Ascending aorta (tissue), 2 donors: Measurements from ENCODE around the gene TFDP2. TPM values are rescaled to one million over a fixed set of nuclear protein-coding genes. Genes with fewer than 3 reads are reported as not detected.

Experiments
- DNase-seq, 2 donors: peaks; one replicate each; pipeline ENCODE4 v3.0.0-alpha.2; 2019; ENCODE audit warnings: low spot score in 2 of 2
- H3K27ac ChIP-seq, 2 donors: fragments of 200-600 bp; sonication (generic); one replicate each; pipeline ENCODE4 v1.5.1; 2016 to 2017; ENCODE audit warnings: mild to moderate bottlenecking in 1 of 2
- H3K27me3 ChIP-seq: fragments of 200-600 bp; sonication (generic); one replicate; pipeline ENCODE4 v1.5.1; 2017
- H3K36me3 ChIP-seq, 2 donors: fragments of 200-600 bp; sonication (generic); one replicate each; pipeline ENCODE4 v1.5.1; 2016
- H3K4me1 ChIP-seq, 2 donors: fragments of 200-600 bp; sonication (generic); one replicate each; pipeline ENCODE4 v1.5.1; 2016 to 2017; ENCODE audit warnings: mild to moderate bottlenecking in 1 of 2
- H3K4me3 ChIP-seq, 2 donors: fragments of 200-600 bp; sonication (generic); one replicate each; pipeline ENCODE4 v1.5.1; 2016 to 2017; ENCODE audit warnings: mild to moderate bottlenecking in 1 of 2
- H3K9me3 ChIP-seq, 2 donors: fragments of 200-600 bp; sonication (generic); one replicate each; pipeline ENCODE4 v1.5.1; 2016
- intact Hi-C: fragments of 100-400 bp; cut with DNase I; formaldehyde crosslinking; loops from one replicate; pipeline ENCODE4 v1.15.1; 2023
- total RNA-seq: library from RNA; depleted of rRNA; stranded (reverse); fragments of >200 nt; gene quantifications from one replicate; pipeline ENCODE4 v1.1.0, GENCODE V29; 2016
- TF ChIP-seq, protein P1 (sequence below), 3 experiments: fragments of 200-600 bp in 2 of 3; fragments of 450-650 bp in 1 of 3; sonication (generic) in 2 of 3; IDR thresholded peaks; one replicate each; pipeline ENCODE4 v1.5.1; 2016 to 2019; ENCODE audit warnings: antibody characterized with exemption in 3 of 3, mild to moderate bottlenecking in 1 of 3, moderate library complexity in 1 of 3

Gene TFDP2
- total RNA-seq, 1 donor from 2014 or later, result 23.0 TPM

DNA sequence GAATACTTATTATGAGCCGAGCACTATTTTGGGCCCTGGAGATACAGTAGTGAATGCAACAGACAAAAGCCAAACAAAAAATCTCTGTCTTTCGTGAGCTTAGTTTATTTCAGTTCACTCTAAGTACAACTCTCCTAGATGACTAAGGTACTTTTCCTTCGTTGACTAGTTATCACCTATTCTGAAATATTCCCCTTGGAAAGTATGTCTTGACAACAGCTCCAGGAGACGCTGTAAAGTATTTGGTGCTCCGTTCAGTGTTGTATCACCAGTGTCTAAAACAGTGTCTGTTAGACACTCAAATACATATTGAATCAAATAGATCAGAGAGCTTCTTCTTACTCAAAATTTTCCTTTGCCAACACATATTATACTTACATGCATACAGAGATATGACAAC, 119.6 kb downstream of the TFDP2 start:
- Histone ChIP-seq H3K36me3 (no peaks in the 10 kb centered on the region), H3K27ac (peak overlapping the region; percentile 19 to 46), H3K4me3 (no peak overlapping the region), H3K9me3 (no peaks in the 10 kb centered on the region), H3K27me3 (no peaks in the 10 kb centered on the region), H3K4me1 (peaks cover 0 to 4% of the 10 kb centered on the region in 2 donors)
- no peak for DNase-seq
- intact Hi-C loops, result no loop called here
- TF ChIP-seq, protein P1, sequence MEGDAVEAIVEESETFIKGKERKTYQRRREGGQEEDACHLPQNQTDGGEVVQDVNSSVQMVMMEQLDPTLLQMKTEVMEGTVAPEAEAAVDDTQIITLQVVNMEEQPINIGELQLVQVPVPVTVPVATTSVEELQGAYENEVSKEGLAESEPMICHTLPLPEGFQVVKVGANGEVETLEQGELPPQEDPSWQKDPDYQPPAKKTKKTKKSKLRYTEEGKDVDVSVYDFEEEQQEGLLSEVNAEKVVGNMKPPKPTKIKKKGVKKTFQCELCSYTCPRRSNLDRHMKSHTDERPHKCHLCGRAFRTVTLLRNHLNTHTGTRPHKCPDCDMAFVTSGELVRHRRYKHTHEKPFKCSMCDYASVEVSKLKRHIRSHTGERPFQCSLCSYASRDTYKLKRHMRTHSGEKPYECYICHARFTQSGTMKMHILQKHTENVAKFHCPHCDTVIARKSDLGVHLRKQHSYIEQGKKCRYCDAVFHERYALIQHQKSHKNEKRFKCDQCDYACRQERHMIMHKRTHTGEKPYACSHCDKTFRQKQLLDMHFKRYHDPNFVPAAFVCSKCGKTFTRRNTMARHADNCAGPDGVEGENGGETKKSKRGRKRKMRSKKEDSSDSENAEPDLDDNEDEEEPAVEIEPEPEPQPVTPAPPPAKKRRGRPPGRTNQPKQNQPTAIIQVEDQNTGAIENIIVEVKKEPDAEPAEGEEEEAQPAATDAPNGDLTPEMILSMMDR (IDR thresholded peaks at IDR 0.05), result no peak

DNA sequence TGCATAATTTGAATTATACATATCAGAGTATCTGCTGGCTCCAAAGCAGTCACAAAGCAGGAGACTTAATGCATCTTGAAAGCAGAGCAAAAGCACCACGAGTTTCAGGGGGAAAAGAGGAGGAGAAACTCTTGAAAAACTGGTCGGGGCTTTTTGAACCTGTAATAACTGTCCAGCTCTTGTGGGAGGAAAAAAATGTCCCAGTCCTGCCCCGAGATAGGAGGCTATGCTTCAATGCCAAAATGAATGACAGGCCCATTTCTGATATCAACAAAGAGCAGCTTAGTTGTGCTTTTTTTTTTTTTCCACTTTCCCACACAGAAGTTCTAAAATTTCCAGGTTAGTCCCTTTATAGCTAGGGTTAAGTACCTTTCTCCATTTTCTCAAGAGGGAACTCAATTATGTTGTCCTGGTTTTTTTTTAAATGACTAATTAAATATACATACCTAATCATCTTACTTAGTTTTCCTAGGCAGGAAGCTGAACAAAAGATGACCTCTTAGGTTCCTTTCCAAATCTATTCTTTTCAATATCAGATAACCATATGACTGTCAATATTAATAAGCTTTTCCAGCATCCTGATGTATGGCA, 120.2 kb downstream of the TFDP2 start:
- no peaks in the 10 kb centered on the region for H3K27me3 ChIP-seq
- DNase-seq, result no peak
- peak overlapping the region; percentile 3 to 46 for H3K27ac ChIP-seq
- peaks cover 0 to 4% of the 10 kb centered on the region in 2 donors for H3K4me1 ChIP-seq
- TF ChIP-seq, protein P1 (IDR thresholded peaks at IDR 0.05), result no peak
- H3K36me3 ChIP-seq, result no peaks in the 10 kb centered on the region
- intact Hi-C loops, result no loop called here
- no peaks in the 10 kb centered on the region for H3K9me3 ChIP-seq
- H3K4me3 ChIP-seq, result no peak overlapping the region

DNA sequence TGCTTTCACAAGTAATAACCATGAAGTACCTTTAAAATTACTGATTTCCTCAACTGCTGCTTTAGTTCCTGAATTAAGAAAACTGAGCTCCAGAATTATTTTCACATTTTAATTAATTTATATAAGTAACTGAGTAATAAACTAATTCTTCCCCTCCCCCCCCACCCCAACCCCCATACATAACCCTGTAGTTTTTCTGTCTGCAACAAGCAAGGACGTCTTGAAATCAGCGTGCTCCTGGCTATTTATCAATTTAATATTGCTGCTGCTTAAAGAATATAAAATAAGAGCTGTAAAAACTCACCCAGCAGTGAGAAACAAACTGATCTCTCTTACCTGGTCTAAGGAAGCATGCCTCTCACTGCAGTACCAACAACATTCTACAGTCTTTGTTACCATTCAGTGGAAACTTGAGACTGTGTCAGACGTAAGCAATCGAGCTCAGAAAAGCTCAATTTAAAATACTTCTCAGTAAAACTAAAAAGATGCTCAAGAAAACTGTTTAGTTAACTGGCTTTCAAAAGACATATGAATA, 121.0 kb downstream of the TFDP2 start:
- no peak overlapping the region for H3K27ac ChIP-seq
- H3K9me3 ChIP-seq, result no peaks in the 10 kb centered on the region
- TF ChIP-seq, protein P1 (IDR thresholded peaks at IDR 0.05), result peak in 1 of 3 experiments; percentile 7
- no peak for DNase-seq
- H3K27me3 ChIP-seq, result no peaks in the 10 kb centered on the region
- intact Hi-C loops, result no loop called here
- peak overlapping the region; percentile 52 to 62 for H3K4me3 ChIP-seq
- H3K4me1 ChIP-seq, result peaks cover 0 to 4% of the 10 kb centered on the region in 2 donors
- no peaks in the 10 kb centered on the region for H3K36me3 ChIP-seq

DNA sequence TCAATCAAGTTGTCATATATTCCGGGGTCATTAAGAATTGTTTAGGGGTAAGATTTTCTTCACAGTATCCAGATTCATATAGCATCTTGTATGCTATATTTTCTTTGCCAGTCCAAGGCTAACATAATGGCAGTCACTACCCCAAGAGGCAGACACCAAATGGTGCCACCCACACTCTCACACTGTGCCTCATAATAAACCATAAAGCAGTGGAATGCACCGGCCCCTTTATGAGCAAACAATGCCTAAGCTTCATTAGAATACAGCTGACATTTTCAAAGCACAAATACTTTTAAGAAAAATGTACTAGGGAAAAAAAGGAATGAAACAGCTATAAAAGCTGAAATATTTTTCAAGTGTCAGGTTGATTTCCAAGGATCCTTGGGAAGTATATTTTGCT, 121.6 kb downstream of the TFDP2 start:
- TF ChIP-seq, protein P1 (IDR thresholded peaks at IDR 0.05), result no peak
- Histone ChIP-seq H3K27ac (no peak overlapping the region), H3K9me3 (no peaks in the 10 kb centered on the region), H3K4me3 (peak overlapping the region; percentile 52 to 62), H3K27me3 (no peaks in the 10 kb centered on the region), H3K36me3 (no peaks in the 10 kb centered on the region), H3K4me1 (peaks cover 0 to 4% of the 10 kb centered on the region in 2 donors)
- intact Hi-C loops, result no loop called here
- DNase-seq, result no peak

DNA sequence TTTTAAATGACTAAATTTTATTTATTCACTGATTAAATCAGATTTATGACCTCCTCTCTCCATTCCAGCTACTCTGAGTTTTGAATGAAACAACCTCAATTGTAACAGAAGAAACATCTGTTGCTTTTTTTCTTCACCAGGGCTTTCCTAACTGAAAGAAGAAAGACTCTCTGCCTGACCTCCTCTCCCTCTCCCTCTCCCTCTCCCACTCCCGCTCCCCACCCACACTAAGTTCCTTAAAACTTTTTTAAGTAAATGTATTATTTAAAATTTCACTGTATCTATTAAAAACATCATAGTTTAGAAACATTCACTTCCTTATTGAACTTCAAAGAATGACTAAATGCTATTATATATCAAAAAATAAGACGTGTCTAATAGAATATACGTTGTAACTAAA, 122.0 kb downstream of the TFDP2 start:
- Histone ChIP-seq H3K27ac (no peak overlapping the region), H3K4me1 (peaks cover 0 to 4% of the 10 kb centered on the region in 2 donors), H3K9me3 (no peaks in the 10 kb centered on the region), H3K4me3 (peak overlapping the region; percentile 52 to 62), H3K27me3 (no peaks in the 10 kb centered on the region), H3K36me3 (no peaks in the 10 kb centered on the region)
- intact Hi-C loops, result no loop called here
- TF ChIP-seq, protein P1 (IDR thresholded peaks at IDR 0.05), result no peak
- no peak for DNase-seq
